Right atrium auricular region (tissue), 2 donors: ENCODE data around the gene LSP1. TPM values are rescaled to one million over a fixed set of nuclear protein-coding genes. Genes with fewer than 3 reads are reported as not detected.

Experiments used
- DNase-seq: peaks from one replicate; pipeline ENCODE4 v3.0.0-alpha.2; 2019; ENCODE audit warnings: low spot score
- H3K27ac ChIP-seq, 2 donors: fragments of 200-600 bp; sonication (generic); 1 replicate in 1 of 2; 2 replicates in 1 of 2; pipeline ENCODE4 v1.5.1; 2016 to 2019
- H3K27me3 ChIP-seq, 2 donors: fragments of 200-600 bp; sonication (generic); one replicate each; pipeline versions ENCODE4 v1.5.1 to v1.6.0; 2017 to 2019
- H3K36me3 ChIP-seq: fragments of 200-600 bp; sonication (generic); one replicate; pipeline ENCODE4 v1.5.1; 2016
- H3K4me1 ChIP-seq, 2 donors: fragments of 200-600 bp; sonication (generic); one replicate each; pipeline versions ENCODE4 v1.5.1 to v1.6.0; 2017 to 2019
- H3K4me3 ChIP-seq, 2 donors: fragments of 200-600 bp; sonication (generic); 1 replicate in 1 of 2; 2 replicates in 1 of 2; pipeline ENCODE4 v1.5.1; 2017 to 2019; ENCODE audit warnings: mild to moderate bottlenecking in 1 of 2, moderate library complexity in 1 of 2
- H3K9me3 ChIP-seq, 2 donors: fragments of 200-600 bp; sonication (generic); one replicate each; pipeline ENCODE4 v1.5.1; 2019
- CTCF ChIP-seq, 2 donors: fragments of 200-600 bp; sonication (generic); IDR thresholded peaks; one replicate each; pipeline ENCODE4 v1.5.1; 2019; ENCODE audit warnings: antibody characterized with exemption in 2 of 2
- total RNA-seq, 2 donors: library from RNA; depleted of rRNA; stranded (reverse); fragments of >200 nt; gene quantifications; one replicate each; pipeline ENCODE4 v1.1.0, GENCODE V29; 2016

The LSP1 gene
- total RNA-seq, 2 donors from 2014 or later: 7.9 to 12.1 TPM

GRCh38 chr11:1896923-1897322 lies 44.0 kb downstream of the LSP1 start:
- TF ChIP-seq CTCF (IDR thresholded peaks at IDR 0.05): no peak
- Histone ChIP-seq H3K4me1 (no peaks in the 10 kb centered on the region), H3K4me3 (no peak overlapping the region), H3K9me3 (no peaks in the 10 kb centered on the region), H3K27ac (no peak overlapping the region), H3K27me3 (no peaks in the 10 kb centered on the region), H3K36me3 (no peaks in the 10 kb centered on the region)
- DNase-seq: no peak

DNA sequence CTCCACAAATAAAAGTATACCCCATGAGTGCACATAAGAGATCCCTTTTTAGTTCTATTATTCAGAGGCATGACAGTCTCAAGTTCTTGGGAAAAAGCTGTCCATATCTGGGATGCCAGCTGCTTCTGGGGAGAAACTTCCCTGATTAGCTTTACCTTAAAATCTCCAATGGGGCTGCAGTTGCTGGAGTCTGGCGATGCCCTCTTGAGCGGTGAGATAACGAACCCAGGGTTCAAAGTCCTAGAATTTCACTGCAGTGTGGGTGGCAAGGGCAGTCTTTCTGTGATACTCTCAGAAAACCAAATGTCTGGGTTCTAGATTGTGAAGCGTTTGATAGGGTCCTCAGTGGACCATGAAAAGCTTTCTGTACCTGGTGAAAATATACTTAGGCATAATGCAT lies 46.2 kb downstream of the LSP1 start:
- Histone ChIP-seq H3K27ac (no peak overlapping the region), H3K36me3 (no peaks in the 10 kb centered on the region)
- no peak for DNase-seq

DNA sequence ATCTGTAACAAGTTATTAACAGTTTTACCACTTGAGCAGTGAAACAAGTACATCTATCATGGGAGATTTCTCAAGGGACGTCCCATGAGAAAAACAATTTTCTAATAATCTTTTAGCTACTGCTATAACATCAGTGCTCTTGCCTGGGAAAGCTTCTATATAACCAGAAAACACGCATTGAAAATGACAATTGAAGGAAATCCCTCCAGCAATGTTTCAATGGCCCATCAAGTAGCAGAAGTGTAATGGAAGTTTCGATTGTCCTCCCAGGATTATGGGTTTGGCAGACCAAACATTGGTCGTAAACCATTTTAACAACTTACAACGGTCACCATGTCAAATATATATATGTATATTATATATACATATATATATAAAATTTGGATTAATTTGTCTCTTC lies 46.8 kb downstream of the LSP1 start:
- no peaks in the 10 kb centered on the region for H3K4me1 ChIP-seq
- no peaks in the 10 kb centered on the region for H3K27me3 ChIP-seq
- H3K36me3 ChIP-seq: no peaks in the 10 kb centered on the region
- TF ChIP-seq CTCF (IDR thresholded peaks at IDR 0.05): no peak
- H3K9me3 ChIP-seq: no peaks in the 10 kb centered on the region
- no peak for DNase-seq
- H3K4me3 ChIP-seq: no peak overlapping the region
- H3K27ac ChIP-seq: no peak overlapping the region

More for the DNA sequence above, 46.2 kb downstream of the LSP1 start:
- no peak for TF ChIP-seq CTCF (IDR thresholded peaks at IDR 0.05)
- H3K9me3 ChIP-seq: no peaks in the 10 kb centered on the region
- H3K4me3 ChIP-seq: no peak overlapping the region
- H3K4me1 ChIP-seq: no peaks in the 10 kb centered on the region
- H3K27me3 ChIP-seq: no peaks in the 10 kb centered on the region

DNA sequence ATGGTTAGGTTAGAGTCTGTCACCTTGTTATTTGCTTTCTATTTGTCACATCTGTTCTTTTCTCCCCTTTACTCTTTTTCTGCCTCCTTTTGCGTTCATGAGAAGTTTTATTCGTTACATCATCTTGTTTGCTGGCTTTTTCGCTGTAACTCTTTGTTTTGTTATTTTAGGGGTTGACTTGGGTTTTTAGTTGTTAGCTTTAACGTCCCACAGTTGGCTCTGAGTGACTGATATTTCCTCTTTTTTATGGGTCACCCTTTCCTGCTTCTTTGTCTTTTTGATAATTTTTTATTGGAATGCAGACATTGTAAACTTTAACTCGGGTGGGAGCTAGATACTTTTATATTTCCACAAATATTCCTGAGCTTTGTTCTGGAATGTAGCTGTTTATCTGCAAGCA lies 53.3 kb downstream of the LSP1 start:
- H3K4me1 ChIP-seq: peaks cover 0 to 26% of the 10 kb centered on the region in 2 donors
- H3K36me3 ChIP-seq: no peaks in the 10 kb centered on the region
- H3K27ac ChIP-seq: peak overlapping the region; percentile 68 to 74
- no peak overlapping the region for H3K4me3 ChIP-seq
- H3K9me3 ChIP-seq: no peaks in the 10 kb centered on the region
- TF ChIP-seq CTCF (IDR thresholded peaks at IDR 0.05): no peak
- H3K27me3 ChIP-seq: no peaks in the 10 kb centered on the region
- DNase-seq: no peak

- no peak overlapping the region for H3K4me3 ChIP-seq
- no peak for DNase-seq
- TF ChIP-seq CTCF (IDR thresholded peaks at IDR 0.05): no peak
- no peaks in the 10 kb centered on the region for H3K9me3 ChIP-seq
- H3K4me1 ChIP-seq: peaks cover 0 to 26% of the 10 kb centered on the region in 2 donors
- no peaks in the 10 kb centered on the region for H3K36me3 ChIP-seq
- H3K27ac ChIP-seq: peak overlapping the region; percentile 68 to 74
- no peaks in the 10 kb centered on the region for H3K27me3 ChIP-seq
Observed at GRCh38 chr11:1906611-1907423, 53.9 kb downstream of the LSP1 start.

- Histone ChIP-seq H3K4me3 (no peak overlapping the region), H3K27me3 (no peaks in the 10 kb centered on the region), H3K36me3 (no peaks in the 10 kb centered on the region), H3K4me1 (peaks cover 0 to 26% of the 10 kb centered on the region in 2 donors), H3K27ac (peak overlapping the region; percentile 68 to 74), H3K9me3 (no peaks in the 10 kb centered on the region)
- DNase-seq: no peak
- TF ChIP-seq CTCF (IDR thresholded peaks at IDR 0.05): no peak
Observed at GRCh38 chr11:1908618-1909017, 55.7 kb downstream of the LSP1 start.
